SK-N-SH (cell line): ENCODE data around the gene ENPEP. TPM values are rescaled to one million over a fixed set of nuclear protein-coding genes. Genes with fewer than 3 reads are reported as not detected.
"Not testable (repeated sequence)": the region's sequence is repeated elsewhere in the genome, so short reads cannot be mapped to it uniquely, and the experiment has no call there.

Experiments
- CTCF ChIA-PET: fragments of 300-600, 350-600 bp; formaldehyde crosslinking; extraction: SDS; loops from one replicate; lab custom pipeline; 2021; lab: Yijun Ruan, JAX
- POLR2A ChIA-PET: fragments of 350-600 bp; sonication (Branson Sonifier 250); formaldehyde crosslinking; extraction: SDS; loops from one replicate; lab custom pipeline; 2020; ENCODE audit warnings: antibody characterized with exemption, inconsistent platforms; lab: Yijun Ruan, JAX
- DNase-seq: peaks from one replicate; pipeline ENCODE4 v3.0.0; 2012
- H2AFZ ChIP-seq: fragments of 200-600 bp; sonication (generic); 2 replicates; pipeline ENCODE4 v1.8.1; 2016; ENCODE audit warnings: antibody characterized with exemption, mild to moderate bottlenecking, low read depth
- H3F3A ChIP-seq: fragments of 200-600 bp; sonication (generic); replicated peaks from 2 replicates; pipeline ENCODE3; 2016; ENCODE audit warnings: antibody characterized with exemption, mild to moderate bottlenecking; ENCODE audit not compliant: insufficient read depth
- H3K27ac ChIP-seq, 2 experiments: fragments of 200-500 bp in 1 of 2; fragments of 200-600 bp in 1 of 2; sonication (Bioruptor generic) in 1 of 2; sonication (generic), shearing (Covaris generic) in 1 of 2; 2 replicates each; pipeline versions ENCODE4 v1.5.1 to v1.6.1; 2014 to 2016; ENCODE audit warnings: low read depth in 2 of 2, inconsistent platforms in 1 of 2, low read length in 1 of 2, mild to moderate bottlenecking in 1 of 2, mixed read lengths in 1 of 2
- H3K27me3 ChIP-seq: fragments of 200-600 bp; sonication (generic), shearing (Covaris generic); 2 replicates; pipeline ENCODE4 v1.6.1; 2016; ENCODE audit warnings: mixed run types; ENCODE audit not compliant: insufficient read depth
- H3K36me3 ChIP-seq, 2 experiments: fragments of 200-500 bp in 1 of 2; fragments of 200-600 bp in 1 of 2; sonication (Bioruptor generic) in 1 of 2; sonication (generic) in 1 of 2; replicated peaks in 1 of 2; 2 replicates each; pipeline versions ENCODE3 to v1.5.1; 2014 to 2016; ENCODE audit warnings: low read length in 1 of 2, mild to moderate bottlenecking in 1 of 2; ENCODE audit not compliant: insufficient read depth in 2 of 2, control insufficient read depth in 1 of 2
- H3K4me1 ChIP-seq, 2 experiments: fragments of 200-500 bp in 1 of 2; fragments of 200-600 bp in 1 of 2; sonication (Bioruptor generic) in 1 of 2; sonication (generic), shearing (Covaris generic) in 1 of 2; 2 replicates each; pipeline versions ENCODE4 v1.5.1 to v1.6.1; 2014 to 2016; ENCODE audit warnings: low read depth in 1 of 2, low read length in 1 of 2, mixed run types in 1 of 2; ENCODE audit not compliant: insufficient read depth in 2 of 2, control insufficient read depth in 1 of 2
- H3K4me2 ChIP-seq: fragments of 200-600 bp; sonication (generic), shearing (Covaris generic); 2 replicates; pipeline ENCODE4 v1.6.1; 2017; ENCODE audit warnings: mixed run types
- H3K4me3 ChIP-seq, 2 experiments: fragments of 200-500 bp in 1 of 2; fragments of 200-600 bp in 1 of 2; sonication (Bioruptor generic) in 1 of 2; sonication (generic), shearing (Covaris generic) in 1 of 2; 2 replicates each; pipeline versions ENCODE4 v1.5.1 to v1.8.1; 2014 to 2016; ENCODE audit warnings: low read depth in 2 of 2, inconsistent platforms in 1 of 2, low read length in 1 of 2, mild to moderate bottlenecking in 1 of 2, mixed read lengths in 1 of 2, moderate library complexity in 1 of 2
- H3K79me2 ChIP-seq: fragments of 200-600 bp; sonication (generic); 2 replicates; pipeline ENCODE4 v1.8.1; 2017; ENCODE audit warnings: mild to moderate bottlenecking; ENCODE audit not compliant: insufficient read depth
- H3K9ac ChIP-seq: fragments of 200-600 bp; sonication (generic); 2 replicates; pipeline ENCODE4 v1.6.1; 2017; ENCODE audit warnings: mixed run types
- H3K9me2 ChIP-seq: fragments of 200-600 bp; sonication (generic); 2 replicates; pipeline ENCODE4 v1.6.1; 2017; ENCODE audit warnings: mixed run types
- H3K9me3 ChIP-seq: fragments of 200-600 bp; sonication (generic); 2 replicates; pipeline ENCODE4 v1.6.1; 2017; ENCODE audit warnings: mixed run types, mild to moderate bottlenecking, moderate library complexity
- H4K20me1 ChIP-seq: fragments of 200-600 bp; sonication (generic); 2 replicates; pipeline ENCODE4 v1.6.1; 2017; ENCODE audit warnings: mild to moderate bottlenecking, mixed run types; ENCODE audit not compliant: insufficient read depth
- NFIC ChIP-seq: IDR thresholded peaks from 2 replicates; pipeline ENCODE4 v1.4.0; 2012; ENCODE audit warnings: borderline replicate concordance
- SIN3A ChIP-seq: IDR thresholded peaks from 2 replicates; pipeline ENCODE4 v1.6.1; 2012; ENCODE audit warnings: low read depth, mild to moderate bottlenecking, low read length, moderate library complexity, borderline replicate concordance
- WGBS: methylation state at CpG from one replicate; pipeline ENCODE4 v1.1.6; 2017; ENCODE audit warnings: low lambda C conversion rate; 5-methylcytosine and 5-hydroxymethylcytosine counted together
- polyA plus RNA-seq, 3 experiments: library from polyadenylated mRNA; depleted of rRNA; stranded (reverse); fragments of >200 nt; gene quantifications; 2 replicates each; pipeline ENCODE4 v1.2.3, GENCODE V29; 2012
- TF ChIP-seq, protein P1 (sequence below): IDR thresholded peaks from 2 replicates; pipeline ENCODE4 v1.6.1; 2012; ENCODE audit warnings: mild to moderate bottlenecking, low read depth, low read length, moderate library complexity
- TF ChIP-seq, protein P2 (sequence below): fragments of 200-600 bp; sonication (generic); IDR thresholded peaks from 2 replicates; pipeline ENCODE4 v1.6.1; 2017; ENCODE audit warnings: antibody characterized with exemption, mild to moderate bottlenecking, moderate library complexity
- TF ChIP-seq, protein P3 (sequence below): IDR thresholded peaks from 2 replicates; pipeline ENCODE4 v1.4.0; 2012; ENCODE audit warnings: low read depth

Gene ENPEP
- polyA plus RNA-seq, 1 of the 3 experiments (the other 2 are of a cell fraction): 0.16 TPM

DNA sequence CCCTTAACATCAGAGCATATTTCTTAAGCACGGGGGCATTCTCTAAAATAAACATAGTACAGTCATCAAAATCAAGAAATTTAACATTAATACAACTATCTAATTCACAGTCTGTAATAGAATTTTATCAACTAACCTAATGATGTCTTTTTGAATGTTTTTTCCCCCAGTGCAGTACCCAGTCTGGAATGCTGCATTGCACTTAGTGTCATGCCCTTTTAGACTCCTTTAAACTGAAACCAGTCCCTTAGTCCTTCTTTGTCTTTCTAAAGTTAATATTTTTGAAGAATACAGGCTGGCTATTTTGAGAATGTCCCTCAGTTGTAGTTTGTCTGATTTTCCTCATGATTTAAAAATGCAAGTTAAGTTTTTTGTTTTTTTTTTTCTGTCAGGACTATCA is 9.5 kb downstream of the ENPEP start (continued):
- TF ChIP-seq, protein P1, sequence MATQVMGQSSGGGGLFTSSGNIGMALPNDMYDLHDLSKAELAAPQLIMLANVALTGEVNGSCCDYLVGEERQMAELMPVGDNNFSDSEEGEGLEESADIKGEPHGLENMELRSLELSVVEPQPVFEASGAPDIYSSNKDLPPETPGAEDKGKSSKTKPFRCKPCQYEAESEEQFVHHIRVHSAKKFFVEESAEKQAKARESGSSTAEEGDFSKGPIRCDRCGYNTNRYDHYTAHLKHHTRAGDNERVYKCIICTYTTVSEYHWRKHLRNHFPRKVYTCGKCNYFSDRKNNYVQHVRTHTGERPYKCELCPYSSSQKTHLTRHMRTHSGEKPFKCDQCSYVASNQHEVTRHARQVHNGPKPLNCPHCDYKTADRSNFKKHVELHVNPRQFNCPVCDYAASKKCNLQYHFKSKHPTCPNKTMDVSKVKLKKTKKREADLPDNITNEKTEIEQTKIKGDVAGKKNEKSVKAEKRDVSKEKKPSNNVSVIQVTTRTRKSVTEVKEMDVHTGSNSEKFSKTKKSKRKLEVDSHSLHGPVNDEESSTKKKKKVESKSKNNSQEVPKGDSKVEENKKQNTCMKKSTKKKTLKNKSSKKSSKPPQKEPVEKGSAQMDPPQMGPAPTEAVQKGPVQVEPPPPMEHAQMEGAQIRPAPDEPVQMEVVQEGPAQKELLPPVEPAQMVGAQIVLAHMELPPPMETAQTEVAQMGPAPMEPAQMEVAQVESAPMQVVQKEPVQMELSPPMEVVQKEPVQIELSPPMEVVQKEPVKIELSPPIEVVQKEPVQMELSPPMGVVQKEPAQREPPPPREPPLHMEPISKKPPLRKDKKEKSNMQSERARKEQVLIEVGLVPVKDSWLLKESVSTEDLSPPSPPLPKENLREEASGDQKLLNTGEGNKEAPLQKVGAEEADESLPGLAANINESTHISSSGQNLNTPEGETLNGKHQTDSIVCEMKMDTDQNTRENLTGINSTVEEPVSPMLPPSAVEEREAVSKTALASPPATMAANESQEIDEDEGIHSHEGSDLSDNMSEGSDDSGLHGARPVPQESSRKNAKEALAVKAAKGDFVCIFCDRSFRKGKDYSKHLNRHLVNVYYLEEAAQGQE: no peak
- TF ChIP-seq, protein P2, sequence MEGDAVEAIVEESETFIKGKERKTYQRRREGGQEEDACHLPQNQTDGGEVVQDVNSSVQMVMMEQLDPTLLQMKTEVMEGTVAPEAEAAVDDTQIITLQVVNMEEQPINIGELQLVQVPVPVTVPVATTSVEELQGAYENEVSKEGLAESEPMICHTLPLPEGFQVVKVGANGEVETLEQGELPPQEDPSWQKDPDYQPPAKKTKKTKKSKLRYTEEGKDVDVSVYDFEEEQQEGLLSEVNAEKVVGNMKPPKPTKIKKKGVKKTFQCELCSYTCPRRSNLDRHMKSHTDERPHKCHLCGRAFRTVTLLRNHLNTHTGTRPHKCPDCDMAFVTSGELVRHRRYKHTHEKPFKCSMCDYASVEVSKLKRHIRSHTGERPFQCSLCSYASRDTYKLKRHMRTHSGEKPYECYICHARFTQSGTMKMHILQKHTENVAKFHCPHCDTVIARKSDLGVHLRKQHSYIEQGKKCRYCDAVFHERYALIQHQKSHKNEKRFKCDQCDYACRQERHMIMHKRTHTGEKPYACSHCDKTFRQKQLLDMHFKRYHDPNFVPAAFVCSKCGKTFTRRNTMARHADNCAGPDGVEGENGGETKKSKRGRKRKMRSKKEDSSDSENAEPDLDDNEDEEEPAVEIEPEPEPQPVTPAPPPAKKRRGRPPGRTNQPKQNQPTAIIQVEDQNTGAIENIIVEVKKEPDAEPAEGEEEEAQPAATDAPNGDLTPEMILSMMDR: no peak
- TF ChIP-seq, protein P3, sequence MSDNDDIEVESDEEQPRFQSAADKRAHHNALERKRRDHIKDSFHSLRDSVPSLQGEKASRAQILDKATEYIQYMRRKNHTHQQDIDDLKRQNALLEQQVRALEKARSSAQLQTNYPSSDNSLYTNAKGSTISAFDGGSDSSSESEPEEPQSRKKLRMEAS: no peak

DNA sequence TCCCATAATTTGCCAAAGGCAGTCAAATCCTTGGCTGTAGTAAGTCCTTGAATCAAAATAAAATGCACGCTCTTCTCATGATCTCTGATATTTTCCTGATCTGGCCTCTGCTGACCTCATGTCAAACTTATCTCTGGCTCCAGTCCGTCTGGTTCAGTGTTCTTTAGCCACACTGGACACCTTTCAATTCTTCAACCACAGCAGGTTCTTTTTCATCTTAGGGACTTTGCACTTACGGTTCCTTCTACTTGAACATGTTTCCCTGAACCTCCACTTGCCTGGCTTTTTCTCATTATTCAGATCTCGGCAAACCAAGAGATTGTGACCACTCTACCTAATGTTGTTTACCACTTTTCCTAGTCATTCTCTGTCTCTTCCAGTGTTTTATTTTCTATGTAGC is 10.3 kb downstream of the ENPEP start:
- WGBS: 39% methylated on average over 4 of the region's 4 CpGs
- Histone ChIP-seq H3K36me3 (no peaks in the 10 kb centered on the region), H3K9ac (no peak overlapping the region), H3K4me2 (no peak overlapping the region), H3K4me1 (peaks cover 2 to 9% of the 10 kb centered on the region in 2 experiments; a peak in 2 of 4 replicates), H3K27me3 (no peaks in the 10 kb centered on the region; the same call in 1 of the 2 replicates), H3K4me3 (no peak overlapping the region), H2AFZ (no peak overlapping the region), H3K79me2 (no peaks in the 10 kb centered on the region), H3K9me3 (no peaks in the 10 kb centered on the region), H3K27ac (no peak overlapping the region), H3F3A (peaks cover 6% of the 10 kb centered on the region)
- CTCF ChIA-PET: no interaction called here
- DNase-seq: no peak
- POLR2A ChIA-PET: no interaction called here
- TF ChIP-seq, protein P1: no peak
- TF ChIP-seq SIN3A (no peak), NFIC (no peak)
- TF ChIP-seq, all 33 proteins: peak for 0
- no peaks in the 10 kb centered on the region for H3K9me2 ChIP-seq
- H4K20me1 ChIP-seq: no peaks in the 10 kb centered on the region

DNA sequence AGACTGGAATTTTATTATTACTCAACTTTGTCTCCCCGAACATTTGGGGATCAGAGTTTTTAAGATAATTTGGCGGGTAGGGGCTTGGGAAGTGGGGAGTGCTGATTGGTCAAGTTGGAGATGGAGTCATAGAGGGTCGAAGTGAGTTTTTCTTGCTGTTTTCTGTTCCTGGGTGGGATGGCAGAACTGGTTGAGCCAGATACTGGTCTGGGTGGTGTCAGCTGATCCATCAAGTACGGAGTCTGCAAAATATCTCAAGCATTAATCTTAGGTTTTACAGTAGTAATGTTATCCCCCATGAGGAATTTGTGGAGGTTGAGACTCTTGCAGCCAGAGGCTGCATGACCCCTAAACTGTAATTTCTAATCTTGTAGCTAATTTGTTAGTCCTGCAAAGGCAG is 10.9 kb downstream of the ENPEP start:
- H3K27ac ChIP-seq, DNase-seq, H3K4me1 ChIP-seq, H4K20me1 ChIP-seq, H3K36me3 ChIP-seq, H3K4me3 ChIP-seq, CTCF ChIA-PET, H3K9ac ChIP-seq, H3K9me3 ChIP-seq, H3K79me2 ChIP-seq, H3K9me2 ChIP-seq, H2AFZ ChIP-seq, H3F3A ChIP-seq, H3K4me2 ChIP-seq, H3K27me3 ChIP-seq, POLR2A ChIA-PET: not testable (repeated sequence)
- 23% methylated on average over 4 of the region's 4 CpGs for WGBS
